ENCODE measurements around the gene KRT86.

The KRT86 gene

DNA sequence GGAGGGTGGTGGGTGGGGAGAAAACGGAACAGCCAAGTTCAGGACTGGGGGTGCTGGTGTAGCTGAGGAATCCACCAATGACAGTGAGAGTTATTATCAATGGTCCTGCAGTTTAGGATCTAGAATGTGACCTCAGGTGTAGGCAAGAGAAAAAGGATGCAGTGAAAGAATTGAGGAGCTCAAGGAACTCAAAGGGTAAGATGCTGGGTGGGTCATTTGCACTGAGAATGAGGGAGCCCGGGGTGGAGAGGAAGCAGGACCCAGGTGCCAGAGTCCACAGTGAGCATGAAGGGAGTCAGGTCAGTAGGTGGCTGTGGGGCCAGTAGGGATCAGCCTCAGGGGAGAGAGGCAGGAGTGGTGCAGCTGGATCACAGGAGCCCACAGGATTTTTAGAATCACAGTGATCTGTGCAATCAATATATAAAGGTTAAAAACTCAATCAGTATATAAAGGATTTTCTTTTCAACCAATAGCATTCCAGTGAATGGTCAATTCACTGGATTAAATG is 44.6 kb upstream of the KRT86 start:
- TF ChIP-seq ELF4 (IDR thresholded peaks at IDR 0.05) (no peak), SUZ12 (IDR thresholded peaks at IDR 0.05) (no peak), NFRKB (IDR thresholded peaks at IDR 0.05) (no peak), ARNT (IDR thresholded peaks at IDR 0.05) (no peak), TARDBP (IDR thresholded peaks at IDR 0.05) (no peak), BHLHE40 (IDR thresholded peaks at IDR 0.05; ENCODE audit: borderline replicate concordance) (no peak), CTBP1 (IDR thresholded peaks at IDR 0.05; ENCODE audit: borderline replicate concordance) (no peak)
- POLR2A ChIA-PET = no interaction called here

DNA sequence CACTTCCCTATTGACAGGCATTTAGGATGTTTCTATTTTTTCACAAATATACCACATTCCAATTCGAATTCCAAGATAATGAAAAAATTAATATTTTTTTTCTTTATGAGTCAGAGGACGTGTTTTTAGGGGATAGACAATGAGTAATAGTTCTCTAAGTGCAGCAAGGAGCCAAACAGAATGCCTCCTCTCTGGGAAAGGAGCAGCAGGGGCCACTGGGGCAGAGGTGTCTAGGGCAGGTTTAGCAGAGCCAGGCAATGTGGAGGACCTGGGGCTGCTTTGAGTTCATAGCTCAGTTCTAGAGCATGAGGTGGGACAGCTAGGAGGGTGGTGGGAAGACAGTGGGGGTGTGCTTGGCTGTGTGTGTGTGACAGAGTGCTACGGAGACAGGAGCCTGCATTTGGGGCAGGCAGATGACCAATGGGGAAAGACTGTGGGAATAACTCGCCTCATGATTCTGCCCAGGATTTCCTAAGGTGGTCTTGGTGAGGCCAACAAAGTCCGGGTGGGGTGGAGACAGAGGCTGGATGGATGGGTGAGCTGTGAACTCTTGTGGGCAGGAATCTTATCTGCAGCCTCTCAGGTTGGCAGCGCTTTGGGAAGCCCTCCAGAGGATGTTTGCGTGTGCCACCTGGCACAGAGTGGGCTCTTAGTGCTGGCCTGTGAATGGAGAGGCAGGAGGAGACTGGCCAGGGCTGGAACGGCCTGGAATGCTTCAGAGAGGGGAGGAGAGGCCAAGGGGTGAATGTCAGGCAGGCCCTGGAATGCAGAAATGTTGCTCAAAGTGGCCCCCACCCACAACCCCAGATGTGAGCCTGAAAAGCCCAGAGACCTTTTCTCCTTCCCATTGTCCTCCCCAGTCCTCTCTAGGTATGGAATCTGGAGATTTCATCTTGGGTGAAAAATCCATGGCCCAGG is 43.8 kb upstream of the KRT86 start:
- CTCF ChIA-PET = interaction anchor here (0.9 kb wide), 1 partner anchor 78 kb away, joined by 3 read pairs; no protein-coding TSS in a partner anchor
- TF ChIP-seq L3MBTL2 (conservative IDR thresholded peaks at IDR 0.05) (no peak), SUZ12 (IDR thresholded peaks at IDR 0.05) (no peak), LEF1 (IDR thresholded peaks at IDR 0.05; ENCODE audit: borderline replicate concordance) (no peak), ARNT (IDR thresholded peaks at IDR 0.05) (no peak), SP1 (IDR thresholded peaks at IDR 0.05) (no peak), FOXK2 (IDR thresholded peaks at IDR 0.05) (no peak), FOXM1 (IDR thresholded peaks at IDR 0.05; ENCODE audit: borderline replicate concordance) (no peak), FOXA1 (IDR thresholded peaks at IDR 0.05) (no peak), TARDBP (IDR thresholded peaks at IDR 0.05) (no peak), HDGF (IDR thresholded peaks at IDR 0.05; ENCODE audit: borderline replicate concordance) (no peak), ZNF384 (IDR thresholded peaks at IDR 0.05) (no peak), BHLHE40 (IDR thresholded peaks at IDR 0.05; ENCODE audit: borderline replicate concordance) (no peak), NFRKB (IDR thresholded peaks at IDR 0.05) (no peak)
- TF ChIP-seq, protein P1, sequence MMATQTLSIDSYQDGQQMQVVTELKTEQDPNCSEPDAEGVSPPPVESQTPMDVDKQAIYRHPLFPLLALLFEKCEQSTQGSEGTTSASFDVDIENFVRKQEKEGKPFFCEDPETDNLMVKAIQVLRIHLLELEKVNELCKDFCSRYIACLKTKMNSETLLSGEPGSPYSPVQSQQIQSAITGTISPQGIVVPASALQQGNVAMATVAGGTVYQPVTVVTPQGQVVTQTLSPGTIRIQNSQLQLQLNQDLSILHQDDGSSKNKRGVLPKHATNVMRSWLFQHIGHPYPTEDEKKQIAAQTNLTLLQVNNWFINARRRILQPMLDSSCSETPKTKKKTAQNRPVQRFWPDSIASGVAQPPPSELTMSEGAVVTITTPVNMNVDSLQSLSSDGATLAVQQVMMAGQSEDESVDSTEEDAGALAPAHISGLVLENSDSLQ (IDR thresholded peaks at IDR 0.05) = no peak
- POLR2A ChIA-PET = no interaction called here
- no peak for DNase-seq (ENCODE audit: extremely low spot score)

More for the DNA sequence above, 44.6 kb upstream of the KRT86 start:
- no peak for DNase-seq (ENCODE audit: extremely low spot score)
- CTCF ChIA-PET = interaction anchor here (0.7 to 0.9 kb wide), 3 partner anchors 10 to 205 kb away, joined by 3 read pairs; no protein-coding TSS in a partner anchor

DNA sequence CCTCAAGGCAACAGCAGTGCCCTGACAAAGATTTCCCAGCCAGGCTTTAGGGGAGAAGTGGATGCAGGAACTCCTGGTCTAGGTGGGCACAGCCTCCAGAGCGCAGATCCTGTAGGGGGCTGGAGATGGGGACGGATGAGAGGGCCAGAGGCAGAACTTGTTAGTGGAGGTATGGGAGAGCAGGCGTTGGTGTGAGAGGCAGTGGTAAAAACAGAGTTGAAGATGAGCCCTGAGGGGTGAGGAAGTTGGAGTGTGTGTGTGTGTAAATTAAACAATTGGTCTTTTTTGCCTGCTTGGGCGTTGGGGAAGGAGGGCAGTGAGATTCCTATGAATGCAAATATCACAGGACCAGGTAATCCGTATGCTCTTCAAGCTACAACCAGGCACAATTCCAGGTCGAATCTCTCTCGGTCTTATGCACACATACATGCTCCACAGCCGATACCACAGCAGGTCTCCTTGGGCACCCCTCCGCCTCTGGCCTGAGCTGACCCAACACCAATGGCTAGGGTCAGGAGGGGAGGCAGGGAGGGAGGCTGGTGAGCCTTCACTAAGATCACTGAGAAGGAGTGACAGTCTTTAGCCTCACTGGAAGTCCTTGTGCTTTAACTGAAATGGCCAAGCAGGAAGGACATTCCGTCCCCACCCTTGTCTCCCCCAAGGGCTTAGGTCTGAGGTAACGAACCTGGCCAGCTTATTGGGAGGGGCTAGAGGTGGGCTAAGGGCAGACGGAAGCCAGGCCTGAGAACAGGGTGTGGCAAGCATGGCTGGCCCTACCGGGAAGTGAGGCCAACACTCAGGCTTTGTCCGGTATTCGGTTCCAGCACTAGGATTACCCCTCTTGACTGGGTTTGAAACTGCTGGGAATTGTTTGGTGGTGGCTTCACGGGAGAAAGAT is 42.9 kb upstream of the KRT86 start:
- CTCF ChIA-PET = no interaction called here
- TF ChIP-seq FOXK2 (IDR thresholded peaks at IDR 0.05) (no peak), HDGF (IDR thresholded peaks at IDR 0.05; ENCODE audit: borderline replicate concordance) (no peak), FOXA1 (IDR thresholded peaks at IDR 0.05) (no peak), ZNF384 (IDR thresholded peaks at IDR 0.05) (no peak), FOXM1 (IDR thresholded peaks at IDR 0.05; ENCODE audit: borderline replicate concordance) (no peak), NFRKB (IDR thresholded peaks at IDR 0.05) (no peak), ELF4 (IDR thresholded peaks at IDR 0.05) (no peak), SUZ12 (IDR thresholded peaks at IDR 0.05) (no peak)
- TF ChIP-seq, protein P1 (IDR thresholded peaks at IDR 0.05) = no peak
- POLR2A ChIA-PET = no interaction called here
- no peak for DNase-seq (ENCODE audit: extremely low spot score)

DNA sequence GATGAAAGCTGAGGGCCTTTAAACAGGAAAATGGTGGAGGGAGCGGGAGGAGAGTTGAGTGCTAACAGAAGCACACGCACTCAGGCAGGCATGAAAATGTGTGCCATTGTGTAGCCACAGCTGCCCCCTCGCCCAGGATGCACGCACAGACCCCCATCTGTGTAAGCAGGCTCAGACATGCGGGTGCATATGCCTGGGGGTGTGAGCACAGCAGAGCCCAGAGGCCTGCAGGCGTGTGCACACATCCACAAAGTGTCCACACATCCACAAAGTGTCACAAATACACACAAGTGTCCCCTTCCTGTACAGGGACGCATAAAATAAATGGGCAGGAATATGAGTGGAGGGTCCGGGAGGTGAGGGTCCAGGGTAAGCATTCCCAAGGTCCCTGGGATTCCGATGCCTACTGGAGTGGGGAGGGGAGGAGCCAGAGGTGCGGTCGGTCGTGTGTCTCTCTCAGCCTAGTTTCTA is 42.2 kb upstream of the KRT86 start:
- TF ChIP-seq, protein P1 (IDR thresholded peaks at IDR 0.05) = no peak
- no peak for TF ChIP-seq FOXA1 (IDR thresholded peaks at IDR 0.05)
- no peak for TF ChIP-seq SP1 (IDR thresholded peaks at IDR 0.05)
- no peak for TF ChIP-seq ZNF384 (IDR thresholded peaks at IDR 0.05)
- no peak for TF ChIP-seq HDGF (IDR thresholded peaks at IDR 0.05; ENCODE audit: borderline replicate concordance)
- TF ChIP-seq NFRKB (IDR thresholded peaks at IDR 0.05) = no peak
- POLR2A ChIA-PET = no interaction called here
- no peak for DNase-seq (ENCODE audit: extremely low spot score)
- CTCF ChIA-PET = no interaction called here

DNA sequence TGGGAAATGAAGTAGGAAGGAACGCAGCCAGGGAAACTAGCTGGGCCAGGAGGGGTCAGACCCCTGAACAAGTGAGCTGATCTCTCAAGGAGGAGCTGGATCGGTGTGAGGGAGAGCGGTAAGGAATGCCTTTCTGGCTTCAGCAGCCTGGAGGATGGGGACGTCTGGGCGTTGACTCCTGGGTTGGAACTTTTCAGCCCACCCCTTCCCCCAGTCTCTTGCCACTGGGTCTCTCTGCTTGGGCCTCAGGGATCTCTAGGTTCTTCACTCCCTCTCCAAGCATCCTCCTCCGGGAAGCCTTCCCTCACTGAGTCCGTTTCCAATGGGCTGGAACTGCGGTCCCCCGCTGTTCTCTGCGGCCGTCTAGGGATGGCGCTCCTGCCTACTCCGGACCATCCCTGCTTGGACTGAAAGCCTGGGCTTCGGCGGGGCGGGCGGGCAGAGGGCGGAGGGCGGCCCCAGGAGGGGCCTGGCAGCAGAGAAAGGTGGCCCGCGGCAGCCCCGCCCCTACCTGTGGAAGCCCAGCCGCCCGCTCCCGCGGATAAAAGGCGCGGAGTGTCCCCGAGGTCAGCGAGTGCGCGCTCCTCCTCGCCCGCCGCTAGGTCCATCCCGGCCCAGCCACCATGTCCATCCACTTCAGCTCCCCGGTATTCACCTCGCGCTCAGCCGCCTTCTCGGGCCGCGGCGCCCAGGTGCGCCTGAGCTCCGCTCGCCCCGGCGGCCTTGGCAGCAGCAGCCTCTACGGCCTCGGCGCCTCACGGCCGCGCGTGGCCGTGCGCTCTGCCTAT is 41.6 kb upstream of the KRT86 start, which contains the start of gene KRT7:
Gene KRT7, plus strand, starts transcription at position 570 of the 788 bp plus-strand sequence. Its CDS starts 54 bp downstream, at position 624.
- DNase-seq (ENCODE audit: extremely low spot score) = no peak
- ChIA-PET CTCF (interaction anchor here (0.7 kb wide), 1 partner anchor 770 kb away, joined by 3 read pairs; no protein-coding TSS in a partner anchor), POLR2A (no interaction called here)
- TF ChIP-seq SP1 (IDR thresholded peaks at IDR 0.05) (no peak), NFRKB (IDR thresholded peaks at IDR 0.05) (no peak), CTBP1 (IDR thresholded peaks at IDR 0.05; ENCODE audit: borderline replicate concordance) (no peak), L3MBTL2 (conservative IDR thresholded peaks at IDR 0.05) (no peak)
- TF ChIP-seq, protein P1 (IDR thresholded peaks at IDR 0.05) = no peak
